Measurements from ENCODE around the gene CDH24. TPM values are rescaled to one million over a fixed set of nuclear protein-coding genes. Genes with fewer than 3 reads are reported as not detected.

Gene CDH24
- total and polyA plus RNA-seq, 2 experiments from 2014 or later: 4.4 to 17.8 TPM

DNA sequence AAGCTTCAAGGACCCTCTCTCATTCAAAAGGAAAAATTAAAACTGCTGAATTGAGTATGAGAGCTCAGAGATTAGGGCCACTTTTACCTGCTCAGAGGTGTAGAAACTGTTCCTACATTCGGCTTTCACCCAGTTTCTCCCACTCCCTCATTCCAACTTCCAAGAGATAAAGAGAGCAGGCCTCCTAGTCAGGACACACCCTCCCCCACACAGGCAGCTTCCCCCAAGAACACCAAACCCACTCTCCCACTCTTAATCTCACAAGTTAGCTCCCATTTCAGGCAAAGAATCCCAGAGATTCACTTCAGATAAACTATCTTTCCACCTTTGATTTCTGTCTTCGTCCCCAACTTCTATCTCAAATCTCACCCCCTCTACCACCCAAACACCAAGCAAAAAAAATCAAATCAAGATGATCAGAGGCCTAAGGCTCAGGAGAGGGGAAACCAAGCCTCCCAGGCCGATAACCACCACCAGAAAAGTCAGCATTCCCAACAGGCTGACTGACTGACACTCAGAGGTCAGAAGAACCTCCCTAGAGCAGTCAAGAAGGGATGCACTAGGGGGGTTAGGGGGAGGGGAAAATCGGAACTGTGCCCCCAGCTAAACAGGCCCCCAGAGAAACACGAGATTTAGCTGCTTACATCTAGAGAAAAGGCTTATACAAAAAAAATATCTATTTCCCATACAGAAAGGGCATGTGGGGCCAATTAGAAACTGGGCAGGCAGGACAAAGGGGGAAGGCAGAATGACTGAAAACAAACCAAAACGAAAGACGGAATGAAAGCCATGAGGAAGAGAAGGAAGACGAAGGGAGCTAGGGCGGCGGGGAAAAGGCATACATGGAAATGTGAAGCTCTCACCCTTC, 13.2 kb upstream of the CDH24 start:
- Histone ChIP-seq H3K4me3 (peak overlapping the region; percentile 83), H2AFZ (no peak overlapping the region), H3K36me3 (ENCODE audit: insufficient read depth) (peaks cover 42% of the 10 kb centered on the region), H3K4me1 (ENCODE audit: insufficient read depth) (peaks cover 32% of the 10 kb centered on the region), H3K27ac (ENCODE audit: low read depth) (peak overlapping the region; percentile 89), H4K20me1 (replicated peaks; ENCODE audit: insufficient read depth) (peaks cover 31% of the 10 kb centered on the region), H3F3A (replicated peaks; ENCODE audit: low read depth) (peaks cover 43% of the 10 kb centered on the region), H3K4me2 (peak overlapping the region; percentile 85), H3K9me2 (ENCODE audit: insufficient read depth) (no peaks in the 10 kb centered on the region), H3K79me2 (replicated peaks; ENCODE audit: insufficient read depth) (peaks cover 70% of the 10 kb centered on the region), H3K27me3 (ENCODE audit: insufficient read depth) (no peaks in the 10 kb centered on the region)
- Mint-ChIP-seq H3K36me3 (ENCODE audit: low read depth) (peaks cover 82% of the 10 kb centered on the region), H3K9me3 (no peaks in the 10 kb centered on the region), H3K4me3 (peak overlapping the region; percentile 91), H3K27me3 (ENCODE audit: insufficient read depth, low read depth, poor library complexity) (peaks cover 10% of the 10 kb centered on the region), H3K27ac (peak overlapping the region; percentile 98), H3K4me1 (peaks cover 45% of the 10 kb centered on the region)
- ATAC-seq: no peak; the same call in 1 of the 3 replicates
- TF ChIP-seq POLR2AphosphoS5 (IDR thresholded peaks at IDR 0.05; ENCODE audit: low read depth): no peak
- no peak for DNase-seq (ENCODE audit: low spot score)

DNA sequence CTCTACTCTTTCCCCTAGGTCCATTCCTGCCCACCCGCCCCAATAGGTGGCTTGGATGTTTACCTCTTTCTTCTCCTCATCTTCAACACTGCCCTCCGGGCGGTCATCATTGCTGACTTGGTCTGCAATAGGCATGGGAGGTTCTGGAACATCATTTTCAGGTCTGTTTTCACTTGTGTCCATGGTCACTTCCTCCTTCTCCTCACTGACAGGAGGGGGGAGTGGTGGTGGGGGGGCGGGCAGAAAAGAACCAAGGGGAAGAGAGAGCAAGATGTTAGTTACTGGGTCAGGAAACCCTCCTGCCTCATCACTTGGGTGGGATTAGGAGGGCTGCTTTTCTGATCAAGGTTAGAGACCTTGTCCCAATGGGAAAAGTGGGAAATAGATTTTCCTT, 12.1 kb upstream of the CDH24 start:
- H3K4me2 ChIP-seq: peak overlapping the region; percentile 68; the same call in 1 of the 2 replicates
- TF ChIP-seq CREB1 (CRISPR knock-in tag; IDR thresholded peaks at IDR 0.05; ENCODE audit: low read depth) (no peak), ZNF114 (CRISPR knock-in tag; IDR thresholded peaks at IDR 0.05) (no peak), STAT1 (IDR thresholded peaks at IDR 0.05; ENCODE audit: unreplicated experiment) (no peak), ZNF331 (CRISPR knock-in tag; IDR thresholded peaks at IDR 0.05; ENCODE audit: low read depth) (no peak), JUNB (IDR thresholded peaks at IDR 0.05; ENCODE audit: unreplicated experiment) (no peak), EZH2 (IDR thresholded peaks at IDR 0.05; ENCODE audit: low read depth, unreplicated experiment) (no peak)
- TF ChIP-seq, protein P1, sequence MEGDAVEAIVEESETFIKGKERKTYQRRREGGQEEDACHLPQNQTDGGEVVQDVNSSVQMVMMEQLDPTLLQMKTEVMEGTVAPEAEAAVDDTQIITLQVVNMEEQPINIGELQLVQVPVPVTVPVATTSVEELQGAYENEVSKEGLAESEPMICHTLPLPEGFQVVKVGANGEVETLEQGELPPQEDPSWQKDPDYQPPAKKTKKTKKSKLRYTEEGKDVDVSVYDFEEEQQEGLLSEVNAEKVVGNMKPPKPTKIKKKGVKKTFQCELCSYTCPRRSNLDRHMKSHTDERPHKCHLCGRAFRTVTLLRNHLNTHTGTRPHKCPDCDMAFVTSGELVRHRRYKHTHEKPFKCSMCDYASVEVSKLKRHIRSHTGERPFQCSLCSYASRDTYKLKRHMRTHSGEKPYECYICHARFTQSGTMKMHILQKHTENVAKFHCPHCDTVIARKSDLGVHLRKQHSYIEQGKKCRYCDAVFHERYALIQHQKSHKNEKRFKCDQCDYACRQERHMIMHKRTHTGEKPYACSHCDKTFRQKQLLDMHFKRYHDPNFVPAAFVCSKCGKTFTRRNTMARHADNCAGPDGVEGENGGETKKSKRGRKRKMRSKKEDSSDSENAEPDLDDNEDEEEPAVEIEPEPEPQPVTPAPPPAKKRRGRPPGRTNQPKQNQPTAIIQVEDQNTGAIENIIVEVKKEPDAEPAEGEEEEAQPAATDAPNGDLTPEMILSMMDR (conservative IDR thresholded peaks at IDR 0.05; ENCODE audit: low read depth in 2 of 2): no peak
- TF ChIP-seq, protein P2, sequence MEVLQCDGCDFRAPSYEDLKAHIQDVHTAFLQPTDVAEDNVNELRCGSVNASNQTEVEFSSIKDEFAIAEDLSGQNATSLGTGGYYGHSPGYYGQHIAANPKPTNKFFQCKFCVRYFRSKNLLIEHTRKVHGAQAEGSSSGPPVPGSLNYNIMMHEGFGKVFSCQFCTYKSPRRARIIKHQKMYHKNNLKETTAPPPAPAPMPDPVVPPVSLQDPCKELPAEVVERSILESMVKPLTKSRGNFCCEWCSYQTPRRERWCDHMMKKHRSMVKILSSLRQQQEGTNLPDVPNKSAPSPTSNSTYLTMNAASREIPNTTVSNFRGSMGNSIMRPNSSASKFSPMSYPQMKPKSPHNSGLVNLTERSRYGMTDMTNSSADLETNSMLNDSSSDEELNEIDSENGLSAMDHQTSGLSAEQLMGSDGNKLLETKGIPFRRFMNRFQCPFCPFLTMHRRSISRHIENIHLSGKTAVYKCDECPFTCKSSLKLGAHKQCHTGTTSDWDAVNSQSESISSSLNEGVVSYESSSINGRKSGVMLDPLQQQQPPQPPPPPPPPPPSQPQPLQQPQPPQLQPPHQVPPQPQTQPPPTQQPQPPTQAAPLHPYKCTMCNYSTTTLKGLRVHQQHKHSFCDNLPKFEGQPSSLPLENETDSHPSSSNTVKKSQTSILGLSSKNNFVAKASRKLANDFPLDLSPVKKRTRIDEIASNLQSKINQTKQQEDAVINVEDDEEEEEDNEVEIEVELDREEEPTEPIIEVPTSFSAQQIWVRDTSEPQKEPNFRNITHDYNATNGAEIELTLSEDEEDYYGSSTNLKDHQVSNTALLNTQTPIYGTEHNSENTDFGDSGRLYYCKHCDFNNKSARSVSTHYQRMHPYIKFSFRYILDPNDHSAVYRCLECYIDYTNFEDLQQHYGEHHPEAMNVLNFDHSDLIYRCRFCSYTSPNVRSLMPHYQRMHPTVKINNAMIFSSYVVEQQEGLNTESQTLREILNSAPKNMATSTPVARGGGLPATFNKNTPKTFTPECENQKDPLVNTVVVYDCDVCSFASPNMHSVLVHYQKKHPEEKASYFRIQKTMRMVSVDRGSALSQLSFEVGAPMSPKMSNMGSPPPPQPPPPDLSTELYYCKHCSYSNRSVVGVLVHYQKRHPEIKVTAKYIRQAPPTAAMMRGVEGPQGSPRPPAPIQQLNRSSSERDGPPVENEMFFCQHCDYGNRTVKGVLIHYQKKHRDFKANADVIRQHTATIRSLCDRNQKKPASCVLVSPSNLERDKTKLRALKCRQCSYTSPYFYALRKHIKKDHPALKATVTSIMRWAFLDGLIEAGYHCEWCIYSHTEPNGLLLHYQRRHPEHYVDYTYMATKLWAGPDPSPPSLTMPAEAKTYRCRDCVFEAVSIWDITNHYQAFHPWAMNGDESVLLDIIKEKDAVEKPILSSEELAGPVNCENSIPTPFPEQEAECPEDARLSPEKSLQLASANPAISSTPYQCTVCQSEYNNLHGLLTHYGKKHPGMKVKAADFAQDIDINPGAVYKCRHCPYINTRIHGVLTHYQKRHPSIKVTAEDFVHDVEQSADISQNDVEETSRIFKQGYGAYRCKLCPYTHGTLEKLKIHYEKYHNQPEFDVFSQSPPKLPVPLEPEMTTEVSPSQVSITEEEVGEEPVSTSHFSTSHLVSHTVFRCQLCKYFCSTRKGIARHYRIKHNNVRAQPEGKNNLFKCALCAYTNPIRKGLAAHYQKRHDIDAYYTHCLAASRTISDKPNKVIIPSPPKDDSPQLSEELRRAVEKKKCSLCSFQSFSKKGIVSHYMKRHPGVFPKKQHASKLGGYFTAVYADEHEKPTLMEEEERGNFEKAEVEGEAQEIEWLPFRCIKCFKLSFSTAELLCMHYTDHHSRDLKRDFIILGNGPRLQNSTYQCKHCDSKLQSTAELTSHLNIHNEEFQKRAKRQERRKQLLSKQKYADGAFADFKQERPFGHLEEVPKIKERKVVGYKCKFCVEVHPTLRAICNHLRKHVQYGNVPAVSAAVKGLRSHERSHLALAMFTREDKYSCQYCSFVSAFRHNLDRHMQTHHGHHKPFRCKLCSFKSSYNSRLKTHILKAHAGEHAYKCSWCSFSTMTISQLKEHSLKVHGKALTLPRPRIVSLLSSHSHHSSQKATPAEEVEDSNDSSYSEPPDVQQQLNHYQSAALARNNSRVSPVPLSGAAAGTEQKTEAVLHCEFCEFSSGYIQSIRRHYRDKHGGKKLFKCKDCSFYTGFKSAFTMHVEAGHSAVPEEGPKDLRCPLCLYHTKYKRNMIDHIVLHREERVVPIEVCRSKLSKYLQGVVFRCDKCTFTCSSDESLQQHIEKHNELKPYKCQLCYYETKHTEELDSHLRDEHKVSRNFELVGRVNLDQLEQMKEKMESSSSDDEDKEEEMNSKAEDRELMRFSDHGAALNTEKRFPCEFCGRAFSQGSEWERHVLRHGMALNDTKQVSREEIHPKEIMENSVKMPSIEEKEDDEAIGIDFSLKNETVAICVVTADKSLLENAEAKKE (CRISPR knock-in tag; IDR thresholded peaks at IDR 0.05): no peak
- TF ChIP-seq, protein P3, sequence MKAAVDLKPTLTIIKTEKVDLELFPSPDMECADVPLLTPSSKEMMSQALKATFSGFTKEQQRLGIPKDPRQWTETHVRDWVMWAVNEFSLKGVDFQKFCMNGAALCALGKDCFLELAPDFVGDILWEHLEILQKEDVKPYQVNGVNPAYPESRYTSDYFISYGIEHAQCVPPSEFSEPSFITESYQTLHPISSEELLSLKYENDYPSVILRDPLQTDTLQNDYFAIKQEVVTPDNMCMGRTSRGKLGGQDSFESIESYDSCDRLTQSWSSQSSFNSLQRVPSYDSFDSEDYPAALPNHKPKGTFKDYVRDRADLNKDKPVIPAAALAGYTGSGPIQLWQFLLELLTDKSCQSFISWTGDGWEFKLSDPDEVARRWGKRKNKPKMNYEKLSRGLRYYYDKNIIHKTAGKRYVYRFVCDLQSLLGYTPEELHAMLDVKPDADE (IDR thresholded peaks at IDR 0.05): no peak
- H3K9me3 Mint-ChIP-seq: no peaks in the 10 kb centered on the region
- H3F3A ChIP-seq (replicated peaks; ENCODE audit: low read depth): peaks cover 47% of the 10 kb centered on the region
- no peaks in the 10 kb centered on the region for H3K27me3 ChIP-seq (ENCODE audit: insufficient read depth)
- H4K20me1 ChIP-seq (replicated peaks; ENCODE audit: insufficient read depth): peaks cover 40% of the 10 kb centered on the region
- ATAC-seq (no peak), DNase-seq (ENCODE audit: low spot score) (no peak)
- peak overlapping the region; percentile 35; the same call in 1 of the 2 replicates for H3K4me3 ChIP-seq
- H3K27me3 Mint-ChIP-seq (ENCODE audit: insufficient read depth, low read depth, poor library complexity): peaks cover 12% of the 10 kb centered on the region
- H3K36me3 ChIP-seq (ENCODE audit: insufficient read depth): peaks cover 47% of the 10 kb centered on the region
- peaks cover 69% of the 10 kb centered on the region for H3K79me2 ChIP-seq (replicated peaks; ENCODE audit: insufficient read depth)
- H3K4me3 Mint-ChIP-seq: peak overlapping the region; percentile 91
- H3K4me1 Mint-ChIP-seq: peaks cover 45% of the 10 kb centered on the region
- peak overlapping the region; percentile 32; the same call in 1 of the 2 replicates for H3K27ac Mint-ChIP-seq
- peaks cover 83% of the 10 kb centered on the region for H3K36me3 Mint-ChIP-seq (ENCODE audit: low read depth)
- H3K4me1 ChIP-seq (ENCODE audit: insufficient read depth): peaks cover 32% of the 10 kb centered on the region
- H3K9me2 ChIP-seq (ENCODE audit: insufficient read depth): no peaks in the 10 kb centered on the region
- peak overlapping the region; percentile 81 for H3K27ac ChIP-seq (ENCODE audit: low read depth)
- no peak overlapping the region for H2AFZ ChIP-seq
